ENCODE measurements around the gene SASH3. TPM values are rescaled to one million over a fixed set of nuclear protein-coding genes. Genes with fewer than 3 reads are reported as not detected.

The SASH3 gene
- polyA plus RNA-seq, 2 donors, result 2.1 to 2.8 TPM

GRCh38 chrX:129781680-129782495, 2.1 kb downstream of the SASH3 start:
- no peaks in the 10 kb centered on the region for H3K9me3 ChIP-seq (ENCODE audit: control insufficient read depth in 2 of 2, insufficient read depth in 1 of 2, low read depth in 1 of 2, low read length in 1 of 2)
- H3K27ac ChIP-seq (ENCODE audit: low read depth in 2 of 2, low read length in 1 of 2), result no peak overlapping the region
- 71 to 82% methylated on average over 10 of the region's 10 CpGs for WGBS, 2 donors
- H3K4me3 ChIP-seq (ENCODE audit: low read depth in 1 of 2, low read length in 2 of 2), result peak overlapping the region in 1 of 2 donors; percentile 18
- H3K4me1 ChIP-seq (ENCODE audit: control insufficient read depth in 2 of 2, insufficient read depth in 2 of 2, low read length in 1 of 2), result no peaks in the 10 kb centered on the region
- no peaks in the 10 kb centered on the region for H3K36me3 ChIP-seq (ENCODE audit: control insufficient read depth in 2 of 2, insufficient read depth in 2 of 2, low read length in 1 of 2)
- H3K27me3 ChIP-seq (ENCODE audit: control insufficient read depth in 1 of 2, insufficient read depth in 2 of 2, low read length in 2 of 2), result peaks cover 0 to 2% of the 10 kb centered on the region in 2 donors

DNA sequence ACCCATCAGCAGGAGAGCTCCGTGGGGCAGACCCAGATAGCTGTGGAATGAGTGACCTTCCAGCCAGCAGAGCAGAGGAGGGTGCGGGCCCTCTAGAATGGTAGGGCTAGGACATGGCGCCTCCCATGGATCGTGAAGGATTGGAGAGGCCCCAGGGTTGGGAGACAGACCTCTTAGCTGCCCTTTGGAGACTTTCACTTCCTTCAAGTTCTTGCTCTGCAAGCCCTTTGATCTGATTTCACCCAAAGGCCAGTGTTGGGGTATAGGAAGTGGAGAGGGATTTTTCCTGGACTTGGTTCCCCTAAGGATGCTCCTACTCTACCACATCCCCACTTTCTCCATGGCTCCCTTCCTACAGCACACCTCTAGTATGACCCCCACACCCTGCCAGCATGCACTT, 3.0 kb downstream of the SASH3 start:
- WGBS, 2 donors, result 67 to 87% methylated on average over 4 of the region's 4 CpGs
- no peaks in the 10 kb centered on the region for H3K9me3 ChIP-seq (ENCODE audit: control insufficient read depth in 2 of 2, insufficient read depth in 1 of 2, low read depth in 1 of 2, low read length in 1 of 2)
- H3K4me3 ChIP-seq (ENCODE audit: low read depth in 1 of 2, low read length in 2 of 2), result no peak overlapping the region
- no peaks in the 10 kb centered on the region for H3K36me3 ChIP-seq (ENCODE audit: control insufficient read depth in 2 of 2, insufficient read depth in 2 of 2, low read length in 1 of 2)
- no peaks in the 10 kb centered on the region for H3K4me1 ChIP-seq (ENCODE audit: control insufficient read depth in 2 of 2, insufficient read depth in 2 of 2, low read length in 1 of 2)
- no peak overlapping the region for H3K27ac ChIP-seq (ENCODE audit: low read depth in 2 of 2, low read length in 1 of 2)
- peaks cover 0 to 2% of the 10 kb centered on the region in 2 donors for H3K27me3 ChIP-seq (ENCODE audit: control insufficient read depth in 1 of 2, insufficient read depth in 2 of 2, low read length in 2 of 2)

DNA sequence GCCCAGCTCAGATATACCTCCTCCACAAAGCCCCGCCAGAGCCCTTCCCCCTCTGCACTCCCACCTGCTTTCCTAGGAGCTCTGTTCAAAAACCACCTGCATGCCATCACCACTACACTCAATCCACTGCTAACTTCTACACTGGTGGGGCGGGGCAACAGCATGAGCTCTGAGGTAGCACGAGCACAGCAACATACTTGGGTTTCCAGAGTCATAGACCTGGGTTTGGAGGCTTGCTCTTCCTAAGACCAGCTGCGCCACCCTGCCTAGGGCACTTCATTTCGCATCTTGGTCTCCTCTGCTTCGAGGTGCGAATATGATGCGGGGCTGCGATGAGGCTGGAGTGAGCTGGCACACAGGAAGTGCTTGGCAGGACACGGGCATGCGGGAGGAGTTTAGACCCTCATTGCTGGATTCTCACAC, 3.6 kb downstream of the SASH3 start:
- no peak overlapping the region for H3K4me3 ChIP-seq (ENCODE audit: low read depth in 1 of 2, low read length in 2 of 2)
- no peak overlapping the region for H3K27ac ChIP-seq (ENCODE audit: low read depth in 2 of 2, low read length in 1 of 2)
- 76 to 86% methylated on average over 11 of the region's 11 CpGs for WGBS, 2 donors
- H3K36me3 ChIP-seq (ENCODE audit: control insufficient read depth in 2 of 2, insufficient read depth in 2 of 2, low read length in 1 of 2), result no peaks in the 10 kb centered on the region
- no peaks in the 10 kb centered on the region for H3K4me1 ChIP-seq (ENCODE audit: control insufficient read depth in 2 of 2, insufficient read depth in 2 of 2, low read length in 1 of 2)
- peaks cover 0 to 2% of the 10 kb centered on the region in 2 donors for H3K27me3 ChIP-seq (ENCODE audit: control insufficient read depth in 1 of 2, insufficient read depth in 2 of 2, low read length in 2 of 2)
- H3K9me3 ChIP-seq (ENCODE audit: control insufficient read depth in 2 of 2, insufficient read depth in 1 of 2, low read depth in 1 of 2, low read length in 1 of 2), result no peaks in the 10 kb centered on the region

DNA sequence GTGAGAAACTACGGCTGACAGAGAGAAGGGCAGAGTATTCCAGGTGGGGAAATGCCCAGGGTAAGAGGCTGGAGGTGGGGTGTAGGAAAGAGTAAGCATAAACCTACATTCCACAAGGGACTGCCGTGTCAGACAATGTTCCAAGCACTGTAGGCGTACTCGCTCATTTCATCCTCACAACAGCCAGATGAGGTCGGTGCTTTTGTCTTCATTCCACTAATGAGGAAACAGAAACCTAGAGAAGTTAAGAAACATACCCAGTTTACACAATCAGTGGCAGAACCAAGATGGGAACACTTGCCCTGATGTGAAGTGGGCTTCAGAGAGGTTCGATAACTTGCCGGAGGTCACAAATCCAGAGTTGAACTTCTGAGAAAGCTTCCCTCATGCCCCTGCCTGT, 4.6 kb downstream of the SASH3 start:
- Histone ChIP-seq H3K27ac (ENCODE audit: low read depth in 2 of 2, low read length in 1 of 2) (no peak overlapping the region), H3K9me3 (ENCODE audit: control insufficient read depth in 2 of 2, insufficient read depth in 1 of 2, low read depth in 1 of 2, low read length in 1 of 2) (no peaks in the 10 kb centered on the region), H3K27me3 (ENCODE audit: control insufficient read depth in 1 of 2, insufficient read depth in 2 of 2, low read length in 2 of 2) (no peaks in the 10 kb centered on the region), H3K4me3 (ENCODE audit: low read depth in 1 of 2, low read length in 2 of 2) (no peak overlapping the region), H3K36me3 (ENCODE audit: control insufficient read depth in 2 of 2, insufficient read depth in 2 of 2, low read length in 1 of 2) (no peaks in the 10 kb centered on the region), H3K4me1 (ENCODE audit: control insufficient read depth in 2 of 2, insufficient read depth in 2 of 2, low read length in 1 of 2) (no peaks in the 10 kb centered on the region)
- 59 to 83% methylated on average over 7 of the region's 7 CpGs for WGBS, 2 donors

GRCh38 chrX:129785160-129785947, 5.6 kb downstream of the SASH3 start:
- H3K36me3 ChIP-seq (ENCODE audit: control insufficient read depth in 2 of 2, insufficient read depth in 2 of 2, low read length in 1 of 2), result no peaks in the 10 kb centered on the region
- no peaks in the 10 kb centered on the region for H3K9me3 ChIP-seq (ENCODE audit: control insufficient read depth in 2 of 2, insufficient read depth in 1 of 2, low read depth in 1 of 2, low read length in 1 of 2)
- H3K4me1 ChIP-seq (ENCODE audit: control insufficient read depth in 2 of 2, insufficient read depth in 2 of 2, low read length in 1 of 2), result no peaks in the 10 kb centered on the region
- no peak overlapping the region for H3K27ac ChIP-seq (ENCODE audit: low read depth in 2 of 2, low read length in 1 of 2)
- H3K4me3 ChIP-seq (ENCODE audit: low read depth in 1 of 2, low read length in 2 of 2), result no peak overlapping the region
- no peaks in the 10 kb centered on the region for H3K27me3 ChIP-seq (ENCODE audit: control insufficient read depth in 1 of 2, insufficient read depth in 2 of 2, low read length in 2 of 2)
- WGBS, 2 donors, result 74% methylated on average over 11 of the region's 11 CpGs

- 54 to 64% methylated on average over 3 of the region's 3 CpGs for WGBS, 2 donors
- Histone ChIP-seq H3K27ac (ENCODE audit: low read depth in 2 of 2, low read length in 1 of 2) (no peak overlapping the region), H3K9me3 (ENCODE audit: control insufficient read depth in 2 of 2, insufficient read depth in 1 of 2, low read depth in 1 of 2, low read length in 1 of 2) (no peaks in the 10 kb centered on the region), H3K36me3 (ENCODE audit: control insufficient read depth in 2 of 2, insufficient read depth in 2 of 2, low read length in 1 of 2) (no peaks in the 10 kb centered on the region), H3K4me3 (ENCODE audit: low read depth in 1 of 2, low read length in 2 of 2) (no peak overlapping the region), H3K27me3 (ENCODE audit: control insufficient read depth in 1 of 2, insufficient read depth in 2 of 2, low read length in 2 of 2) (no peaks in the 10 kb centered on the region), H3K4me1 (ENCODE audit: control insufficient read depth in 2 of 2, insufficient read depth in 2 of 2, low read length in 1 of 2) (no peaks in the 10 kb centered on the region)
These were observed 6.5 kb downstream of the SASH3 start for GRCh38 chrX:129786210-129786651.

DNA sequence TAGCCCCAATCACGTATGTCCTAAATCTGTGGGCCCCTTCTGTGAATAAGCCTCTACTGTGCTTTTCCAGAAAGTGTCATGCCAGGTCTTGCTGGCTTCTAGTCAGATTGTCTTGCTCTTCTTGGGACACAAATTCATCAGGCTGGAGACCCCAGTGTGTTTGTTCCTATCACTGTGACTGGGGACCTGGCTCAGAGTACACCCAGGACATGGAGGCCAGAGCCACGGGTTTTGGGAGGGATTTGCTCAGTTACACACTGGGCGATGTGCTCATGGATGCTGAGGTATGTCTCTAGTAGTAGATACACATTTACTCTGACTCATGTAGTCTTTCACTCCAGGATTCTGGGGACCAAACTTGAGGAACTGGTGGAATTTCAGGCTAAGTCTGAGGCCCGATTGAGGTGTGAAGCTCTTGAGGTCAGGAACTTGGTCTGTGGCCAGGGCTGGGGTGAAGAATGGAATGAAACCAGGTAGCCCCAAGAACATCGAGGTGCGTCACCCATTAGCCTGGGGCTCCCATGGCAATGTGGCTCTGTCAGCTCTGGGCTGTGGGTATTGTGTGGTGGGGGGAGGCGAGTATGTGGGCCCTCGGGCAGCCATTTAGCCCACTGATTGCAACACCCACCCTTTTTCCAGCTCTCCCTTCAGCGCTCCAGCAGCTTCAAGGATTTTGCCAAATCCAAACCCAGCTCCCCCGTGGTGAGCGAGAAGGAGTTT, 7.7 kb downstream of the SASH3 start:
- H3K4me1 ChIP-seq (ENCODE audit: control insufficient read depth in 2 of 2, insufficient read depth in 2 of 2, low read length in 1 of 2), result no peaks in the 10 kb centered on the region
- no peaks in the 10 kb centered on the region for H3K9me3 ChIP-seq (ENCODE audit: control insufficient read depth in 2 of 2, insufficient read depth in 1 of 2, low read depth in 1 of 2, low read length in 1 of 2)
- H3K27me3 ChIP-seq (ENCODE audit: control insufficient read depth in 1 of 2, insufficient read depth in 2 of 2, low read length in 2 of 2), result no peaks in the 10 kb centered on the region
- no peak overlapping the region for H3K27ac ChIP-seq (ENCODE audit: low read depth in 2 of 2, low read length in 1 of 2)
- 81 to 86% methylated on average over 10 to 11 of the region's 11 CpGs for WGBS, 2 donors
- H3K36me3 ChIP-seq (ENCODE audit: control insufficient read depth in 2 of 2, insufficient read depth in 2 of 2, low read length in 1 of 2), result no peaks in the 10 kb centered on the region
- no peak overlapping the region for H3K4me3 ChIP-seq (ENCODE audit: low read depth in 1 of 2, low read length in 2 of 2)

- H3K36me3 ChIP-seq (ENCODE audit: control insufficient read depth in 2 of 2, insufficient read depth in 2 of 2, low read length in 1 of 2), result no peaks in the 10 kb centered on the region
- H3K9me3 ChIP-seq (ENCODE audit: control insufficient read depth in 2 of 2, insufficient read depth in 1 of 2, low read depth in 1 of 2, low read length in 1 of 2), result no peaks in the 10 kb centered on the region
- WGBS, 2 donors, result 81 to 83% methylated on average over 6 of the region's 6 CpGs
- H3K27ac ChIP-seq (ENCODE audit: low read depth in 2 of 2, low read length in 1 of 2), result no peak overlapping the region
- H3K27me3 ChIP-seq (ENCODE audit: control insufficient read depth in 1 of 2, insufficient read depth in 2 of 2, low read length in 2 of 2), result no peaks in the 10 kb centered on the region
- H3K4me3 ChIP-seq (ENCODE audit: low read depth in 1 of 2, low read length in 2 of 2), result no peak overlapping the region
- H3K4me1 ChIP-seq (ENCODE audit: control insufficient read depth in 2 of 2, insufficient read depth in 2 of 2, low read length in 1 of 2), result no peaks in the 10 kb centered on the region
These were observed 8.8 kb downstream of the SASH3 start for GRCh38 chrX:129788527-129788926.

- no peaks in the 10 kb centered on the region for H3K36me3 ChIP-seq (ENCODE audit: control insufficient read depth in 2 of 2, insufficient read depth in 2 of 2, low read length in 1 of 2)
- no peak overlapping the region for H3K27ac ChIP-seq (ENCODE audit: low read depth in 2 of 2, low read length in 1 of 2)
- H3K27me3 ChIP-seq (ENCODE audit: control insufficient read depth in 1 of 2, insufficient read depth in 2 of 2, low read length in 2 of 2), result no peaks in the 10 kb centered on the region
- H3K9me3 ChIP-seq (ENCODE audit: control insufficient read depth in 2 of 2, insufficient read depth in 1 of 2, low read depth in 1 of 2, low read length in 1 of 2), result no peaks in the 10 kb centered on the region
- 74 to 84% methylated on average over 3 of the region's 3 CpGs for WGBS, 2 donors
- no peak overlapping the region for H3K4me3 ChIP-seq (ENCODE audit: low read depth in 1 of 2, low read length in 2 of 2)
- no peaks in the 10 kb centered on the region for H3K4me1 ChIP-seq (ENCODE audit: control insufficient read depth in 2 of 2, insufficient read depth in 2 of 2, low read length in 1 of 2)
These were observed 10.4 kb downstream of the SASH3 start for GRCh38 chrX:129790146-129790545.

Measured in esophagus (tissue), 2 donors.